ENCODE results near the gene TSEN2. TPM values are rescaled to one million over a fixed set of nuclear protein-coding genes. Genes with fewer than 3 reads are reported as not detected.

Gene TSEN2
- total RNA-seq, 1 experiment from 2014 or later, result 26.8 TPM

DNA sequence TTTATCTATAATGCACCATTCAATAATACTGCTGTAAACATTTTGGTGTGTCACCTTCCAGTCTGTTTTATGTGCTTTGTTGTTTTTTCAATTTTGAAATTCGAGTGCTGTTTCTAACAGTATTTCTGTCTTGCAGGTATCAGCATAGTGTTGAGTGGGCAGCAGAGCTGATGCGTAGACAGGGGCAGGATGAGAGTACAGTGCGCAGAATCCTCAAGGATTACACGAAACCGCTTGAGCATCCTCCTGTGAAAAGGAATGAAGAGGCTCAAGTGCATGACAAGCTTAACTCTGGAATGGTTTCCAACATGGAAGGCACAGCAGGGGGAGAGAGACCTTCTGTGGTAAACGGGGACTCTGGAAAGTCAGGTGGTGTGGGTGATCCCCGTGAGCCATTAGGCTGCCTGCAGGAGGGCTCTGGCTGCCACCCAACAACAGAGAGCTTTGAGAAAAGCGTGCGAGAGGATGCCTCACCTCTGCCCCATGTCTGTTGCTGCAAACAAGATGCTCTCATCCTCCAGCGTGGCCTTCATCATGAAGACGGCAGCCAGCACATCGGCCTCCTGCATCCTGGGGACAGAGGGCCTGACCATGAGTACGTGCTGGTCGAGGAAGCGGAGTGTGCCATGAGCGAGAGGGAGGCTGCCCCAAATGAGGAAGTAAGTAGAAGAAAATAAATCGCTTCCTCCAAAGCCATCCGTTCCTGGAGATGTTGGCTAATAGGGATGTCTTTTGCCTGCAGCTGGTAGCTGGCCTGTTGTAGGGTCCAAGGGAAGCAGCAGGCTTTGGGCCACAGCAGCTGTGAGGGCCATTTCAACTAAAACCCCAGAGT lies 19.1 kb downstream of the TSEN2 start:
- Histone ChIP-seq H3K9me3 (ENCODE audit: insufficient read depth, low read depth) (no peaks in the 10 kb centered on the region), H3F3A (ENCODE audit: insufficient read depth, low read depth) (peaks cover 15% of the 10 kb centered on the region), H3K4me3 (no peak overlapping the region), H4K20me1 (ENCODE audit: insufficient read depth) (0 out of 2 replicates have a peak, but pooled peaks cover 3% of the 10 kb centered on the region), H3K27me3 (ENCODE audit: insufficient read depth, low read depth) (no peaks in the 10 kb centered on the region), H3K9me2 (ENCODE audit: insufficient read depth) (no peaks in the 10 kb centered on the region), H3K79me2 (ENCODE audit: low read depth) (no peaks in the 10 kb centered on the region), H3K36me3 (ENCODE audit: low read depth) (peaks cover 51% of the 10 kb centered on the region), H3K4me1 (replicated peaks; ENCODE audit: insufficient read depth) (peaks cover 10% of the 10 kb centered on the region; the same call in 1 of the 2 replicates), H3K27ac (no peak overlapping the region), H3K4me2 (no peak overlapping the region), H2AFZ (no peak overlapping the region)
- POLR2A ChIA-PET (ENCODE audit: unreplicated experiment), result no interaction called here
- no peak for DNase-seq
- TF ChIP-seq, protein P1, sequence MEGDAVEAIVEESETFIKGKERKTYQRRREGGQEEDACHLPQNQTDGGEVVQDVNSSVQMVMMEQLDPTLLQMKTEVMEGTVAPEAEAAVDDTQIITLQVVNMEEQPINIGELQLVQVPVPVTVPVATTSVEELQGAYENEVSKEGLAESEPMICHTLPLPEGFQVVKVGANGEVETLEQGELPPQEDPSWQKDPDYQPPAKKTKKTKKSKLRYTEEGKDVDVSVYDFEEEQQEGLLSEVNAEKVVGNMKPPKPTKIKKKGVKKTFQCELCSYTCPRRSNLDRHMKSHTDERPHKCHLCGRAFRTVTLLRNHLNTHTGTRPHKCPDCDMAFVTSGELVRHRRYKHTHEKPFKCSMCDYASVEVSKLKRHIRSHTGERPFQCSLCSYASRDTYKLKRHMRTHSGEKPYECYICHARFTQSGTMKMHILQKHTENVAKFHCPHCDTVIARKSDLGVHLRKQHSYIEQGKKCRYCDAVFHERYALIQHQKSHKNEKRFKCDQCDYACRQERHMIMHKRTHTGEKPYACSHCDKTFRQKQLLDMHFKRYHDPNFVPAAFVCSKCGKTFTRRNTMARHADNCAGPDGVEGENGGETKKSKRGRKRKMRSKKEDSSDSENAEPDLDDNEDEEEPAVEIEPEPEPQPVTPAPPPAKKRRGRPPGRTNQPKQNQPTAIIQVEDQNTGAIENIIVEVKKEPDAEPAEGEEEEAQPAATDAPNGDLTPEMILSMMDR (conservative IDR thresholded peaks at IDR 0.05), result no peak
- no peak for TF ChIP-seq EZH2 (IDR thresholded peaks at IDR 0.05; ENCODE audit: low read depth)
- no TSS peak for BruUV-seq (replicated peaks)
- intact Hi-C loops (cut with micrococcal nuclease; ENCODE audit: unreplicated experiment), result no loop called here
- CTCF ChIA-PET, result no interaction called here

DNA sequence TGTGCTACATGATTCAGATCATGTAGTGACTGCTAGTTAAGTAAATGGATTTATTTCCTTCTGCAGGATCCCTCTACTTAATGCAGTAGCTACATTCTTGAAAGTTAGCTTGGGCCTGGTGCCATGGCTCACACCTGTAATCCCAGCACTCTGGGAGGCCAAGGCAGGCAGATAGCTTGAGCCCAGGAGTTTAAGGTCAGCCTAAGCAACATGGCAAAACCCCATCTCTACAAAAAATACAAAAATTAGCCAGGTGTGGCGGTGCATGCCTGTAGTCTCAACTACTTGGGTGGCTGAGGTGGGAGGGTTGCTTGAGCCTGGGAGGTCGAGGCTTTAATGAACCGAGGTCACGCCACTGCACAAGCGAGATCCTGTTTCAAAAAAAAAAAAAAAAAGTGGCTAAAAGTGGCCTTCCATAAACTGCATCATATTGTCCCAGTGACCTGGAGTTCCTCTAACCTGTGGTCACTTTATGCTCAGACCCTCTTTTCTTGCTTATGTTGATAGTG lies 22.0 kb downstream of the TSEN2 start:
- ChIA-PET CTCF (no interaction called here), POLR2A (ENCODE audit: unreplicated experiment) (no interaction called here)
- intact Hi-C loops (cut with micrococcal nuclease; ENCODE audit: unreplicated experiment), result no loop called here
- Histone ChIP-seq H3K4me3 (no peak overlapping the region), H3K27ac (no peak overlapping the region), H3K36me3 (ENCODE audit: low read depth) (peaks cover 25% of the 10 kb centered on the region), H3K9me2 (ENCODE audit: insufficient read depth) (no peaks in the 10 kb centered on the region), H3K27me3 (ENCODE audit: insufficient read depth, low read depth) (no peaks in the 10 kb centered on the region), H4K20me1 (ENCODE audit: insufficient read depth) (0 out of 2 replicates have a peak, but pooled peaks cover 4% of the 10 kb centered on the region), H3K9me3 (ENCODE audit: insufficient read depth, low read depth) (no peaks in the 10 kb centered on the region), H2AFZ (no peak overlapping the region), H3K4me1 (replicated peaks; ENCODE audit: insufficient read depth) (peaks cover 12% of the 10 kb centered on the region; the same call in 1 of the 2 replicates), H3K4me2 (no peak overlapping the region), H3K79me2 (ENCODE audit: low read depth) (0 out of 2 replicates have a peak, but pooled peaks cover 4% of the 10 kb centered on the region), H3F3A (ENCODE audit: insufficient read depth, low read depth) (peaks cover 15% of the 10 kb centered on the region)
- DNase-seq, result no peak
- TF ChIP-seq, protein P1 (conservative IDR thresholded peaks at IDR 0.05), result no peak
- no peak for TF ChIP-seq EZH2 (IDR thresholded peaks at IDR 0.05; ENCODE audit: low read depth)
- no TSS peak for BruUV-seq (replicated peaks)

DNA sequence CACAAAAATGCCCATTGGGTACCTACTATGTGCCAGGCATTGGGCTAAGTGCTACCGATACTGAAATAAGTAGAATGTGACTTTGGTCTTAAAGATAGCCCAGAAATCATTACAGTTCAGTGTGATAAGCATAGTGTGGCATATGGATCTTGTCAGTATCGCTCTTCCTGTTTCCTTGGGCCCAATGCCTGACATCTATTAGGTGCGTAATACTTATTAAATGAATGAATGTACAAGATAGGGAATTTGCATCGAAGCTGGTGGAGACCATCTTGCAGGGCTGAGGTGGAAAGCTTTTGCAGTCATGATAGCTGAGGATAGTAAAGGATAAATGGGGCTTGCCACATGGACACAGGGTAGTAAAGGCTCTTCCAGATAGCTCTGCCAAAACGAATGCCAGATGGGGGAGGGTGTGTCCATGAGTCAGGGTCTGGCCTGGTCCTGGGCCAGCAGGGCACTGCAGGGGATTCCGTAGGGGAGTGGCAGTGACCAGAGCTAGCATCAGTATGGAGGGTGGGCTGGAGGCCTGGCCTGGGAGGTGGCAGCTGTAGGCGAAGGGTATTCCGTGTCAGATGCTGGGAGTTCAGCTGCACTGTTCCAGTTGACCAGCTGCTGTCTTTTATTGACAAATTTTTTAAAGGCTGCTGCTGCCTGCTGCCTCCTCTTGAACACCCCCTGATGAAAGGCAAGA lies 23.5 kb downstream of the TSEN2 start:
- H2AFZ ChIP-seq, result no peak overlapping the region
- H3K79me2 ChIP-seq (ENCODE audit: low read depth), result 0 out of 2 replicates have a peak, but pooled peaks cover 4% of the 10 kb centered on the region
- H3K36me3 ChIP-seq (ENCODE audit: low read depth), result peaks cover 19% of the 10 kb centered on the region
- H4K20me1 ChIP-seq (ENCODE audit: insufficient read depth), result 0 out of 2 replicates have a peak, but pooled peaks cover 4% of the 10 kb centered on the region
- H3K4me2 ChIP-seq, result no peak overlapping the region
- peaks cover 19% of the 10 kb centered on the region; the same call in 1 of the 2 replicates for H3F3A ChIP-seq (ENCODE audit: insufficient read depth, low read depth)
- POLR2A ChIA-PET (ENCODE audit: unreplicated experiment), result interaction anchor here (0.6 to 1.0 kb wide), 2 partner anchors 38 to 170 kb away, joined by 4 read pairs; partner anchors contain the start of gene MKRN2OS
- DNase-seq, result peak in 1 of 2 experiments; percentile 32
- intact Hi-C loops (cut with micrococcal nuclease; ENCODE audit: unreplicated experiment), result loop anchor here (1.0 kb wide), 1 partner anchor 372 kb away; no protein-coding TSS in a partner anchor
- CTCF ChIA-PET, result interaction anchor here (0.6 to 1.5 kb wide), 4 partner anchors 24 to 941 kb away, joined by 3 to 4 read pairs (median 3); partner anchors contain the start of gene TSEN2
- H3K9me3 ChIP-seq (ENCODE audit: insufficient read depth, low read depth), result no peaks in the 10 kb centered on the region
- no peaks in the 10 kb centered on the region for H3K27me3 ChIP-seq (ENCODE audit: insufficient read depth, low read depth)
- H3K27ac ChIP-seq, result no peak overlapping the region
- no peak for TF ChIP-seq EZH2 (IDR thresholded peaks at IDR 0.05; ENCODE audit: low read depth)
- TF ChIP-seq, protein P1 (conservative IDR thresholded peaks at IDR 0.05), result no peak
- BruUV-seq (replicated peaks), result no TSS peak
- H3K4me3 ChIP-seq, result no peak overlapping the region
- H3K9me2 ChIP-seq (ENCODE audit: insufficient read depth), result no peaks in the 10 kb centered on the region
- peaks cover 12% of the 10 kb centered on the region; the same call in 1 of the 2 replicates for H3K4me1 ChIP-seq (replicated peaks; ENCODE audit: insufficient read depth)
